NCI-H526 (cell line): ENCODE data around the gene TMED4.
A peak's percentile ranks its signal among the peaks of the same experiment; 100 is the strongest.
"Not testable (repeated sequence)": the region's sequence is repeated elsewhere in the genome, so short reads cannot be mapped to it uniquely, and the experiment has no call there.

Experiments
- DNase-seq, 2 experiments: peaks; one replicate each; lab custom pipeline; 2025; lab: John Stamatoyannopoulos, UW

The TMED4 gene

DNA sequence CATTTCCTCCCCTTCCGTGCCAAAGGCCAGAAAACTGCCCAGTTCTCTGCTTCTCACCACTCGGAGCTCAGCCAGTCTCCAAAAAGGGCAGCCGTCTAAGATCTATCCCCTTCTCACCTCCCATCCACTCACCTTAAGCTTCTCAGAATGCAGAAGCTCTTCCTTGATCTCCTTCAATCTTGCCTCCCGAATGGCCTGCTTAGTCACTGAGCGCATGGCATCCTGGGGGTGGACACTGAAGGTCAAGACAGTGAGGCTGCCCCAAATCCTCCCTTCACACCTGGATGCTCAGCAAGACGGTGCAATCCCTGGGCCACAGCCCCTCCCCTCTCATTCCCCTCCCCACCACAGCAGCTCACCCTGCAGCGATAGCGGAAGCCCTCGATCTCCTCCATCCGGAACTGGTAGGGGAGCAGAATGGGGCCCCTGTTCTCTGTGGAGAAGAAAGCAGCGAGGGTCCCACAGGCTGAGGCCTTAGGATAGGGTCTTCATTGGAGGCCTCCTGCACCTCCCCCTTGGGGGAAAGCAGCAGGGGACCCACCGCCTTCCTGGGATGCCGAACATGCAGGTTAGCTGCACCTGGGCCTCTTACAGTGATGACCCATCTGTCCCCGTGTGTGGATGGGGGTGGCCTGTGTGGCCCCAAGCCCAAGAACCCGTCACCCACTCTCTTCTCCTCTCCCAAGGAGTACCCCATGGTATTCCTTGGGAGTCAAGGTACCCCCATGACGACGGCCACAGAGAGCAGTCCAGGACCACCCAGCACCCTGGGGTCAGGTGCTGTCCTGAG, 13.1 kb downstream of the TMED4 start:
- DNase-seq: no peak

DNA sequence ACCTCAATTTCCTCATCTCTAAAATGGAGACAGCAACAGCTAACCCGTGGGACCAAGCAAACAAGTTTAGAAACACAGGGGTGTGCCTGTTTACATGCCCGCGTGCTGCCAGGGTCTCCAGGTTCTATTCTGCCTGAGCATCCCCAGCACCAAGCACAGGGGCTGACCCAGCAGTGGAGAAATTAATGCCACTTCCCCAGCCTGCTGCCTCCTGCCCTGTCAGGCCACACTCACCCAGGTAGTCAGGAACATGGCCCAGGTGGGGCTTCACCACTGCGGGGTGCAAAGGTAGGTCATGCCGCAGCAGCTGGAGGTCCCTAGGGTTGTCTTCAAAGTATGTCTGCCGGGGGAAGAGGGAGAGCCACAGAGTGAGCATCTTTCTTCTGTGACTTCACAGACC, 14.1 kb downstream of the TMED4 start:
- DNase-seq: no peak

DNA sequence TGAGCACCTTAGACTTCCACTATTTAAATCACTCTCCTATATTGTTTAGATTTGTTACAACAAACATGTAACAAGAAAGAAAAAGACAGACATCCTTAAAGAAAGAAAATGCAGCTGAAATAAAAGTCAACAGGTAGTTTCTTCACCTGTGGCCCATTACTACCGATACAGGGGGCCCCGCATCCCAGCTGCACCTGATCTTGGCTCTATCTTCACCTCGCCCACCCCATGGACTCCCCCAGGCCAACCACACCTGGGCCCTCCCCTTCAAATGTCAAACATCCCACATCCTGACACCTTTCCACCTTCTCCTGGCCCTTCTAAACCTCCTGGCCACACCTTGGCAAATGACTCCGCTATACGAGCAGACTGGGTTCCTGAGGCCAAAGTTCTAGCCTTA, 15.4 kb downstream of the TMED4 start:
- no peak for DNase-seq

DNA sequence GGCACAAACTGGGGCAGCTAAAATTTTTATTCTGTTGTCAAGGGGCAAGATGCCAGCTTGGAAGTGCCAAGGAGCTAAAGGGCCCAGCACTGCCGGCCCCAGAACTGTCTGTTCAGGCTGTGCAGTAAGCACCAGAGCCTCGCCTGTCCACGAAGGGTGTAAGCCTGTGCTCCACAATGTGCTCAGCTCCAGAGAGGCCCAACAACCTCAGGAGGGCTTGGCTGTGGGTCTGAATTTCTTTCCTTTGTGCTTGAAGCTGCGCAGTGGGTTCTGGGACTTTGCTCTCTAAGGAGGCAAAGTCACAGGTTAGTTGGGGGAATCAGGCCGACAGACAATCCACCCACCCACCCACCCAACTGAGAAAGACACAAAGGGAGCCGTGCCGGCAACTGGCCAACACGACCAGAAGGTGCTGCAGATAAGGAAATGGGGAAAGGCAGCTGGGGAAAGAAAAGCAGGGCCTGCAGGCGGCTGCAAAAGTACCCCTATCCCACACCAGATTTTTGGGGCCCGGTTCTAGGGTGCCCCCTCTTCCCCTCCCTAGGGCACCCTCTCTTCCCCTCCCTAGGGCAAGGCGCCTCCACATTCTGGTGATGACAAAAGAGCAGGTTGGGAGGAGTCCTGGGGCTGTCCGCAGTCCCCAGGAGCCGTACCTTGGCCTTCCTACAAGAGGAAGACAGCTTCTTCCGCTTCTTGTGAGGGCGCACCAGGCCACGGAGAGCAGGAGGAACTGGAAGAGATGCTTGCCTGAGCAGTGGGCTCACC, 16.1 kb downstream of the TMED4 start:
- peak in 1 of 2 experiments; percentile 47 for DNase-seq

DNA sequence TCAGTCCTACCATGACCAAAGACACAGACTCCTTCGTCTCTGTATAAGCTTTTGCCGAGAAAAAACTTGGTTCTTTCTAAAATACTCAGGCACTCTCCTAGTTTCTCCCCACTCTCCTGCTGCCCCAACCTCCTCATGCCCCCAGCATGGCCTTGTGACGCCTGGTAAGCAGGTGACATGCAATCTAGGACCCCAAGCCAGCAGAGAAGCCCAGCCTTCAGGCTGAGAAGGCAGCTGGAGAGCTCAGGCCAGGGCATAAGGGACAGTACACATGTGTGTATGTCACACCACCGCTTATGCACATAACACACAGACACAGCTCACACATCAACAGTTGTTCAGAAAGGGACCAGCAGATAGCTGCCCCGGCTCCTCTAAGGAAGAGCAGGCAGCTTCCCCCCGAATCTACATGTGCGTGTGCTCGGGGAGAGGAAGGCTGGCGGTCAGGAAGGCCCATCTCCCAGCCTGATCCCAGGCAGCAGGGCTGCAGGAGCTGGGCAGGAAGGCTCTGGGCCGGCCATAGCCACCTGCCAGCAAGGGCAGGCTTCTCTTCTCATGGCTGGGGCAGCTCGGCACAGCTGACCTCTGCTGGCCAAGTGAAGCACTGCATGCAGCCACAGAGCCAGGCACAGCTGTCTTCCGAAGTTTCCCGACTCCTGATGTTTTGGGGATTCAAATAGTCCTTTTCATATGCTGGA, 16.8 kb downstream of the TMED4 start:
- peak in 1 of 2 experiments; percentile 68 for DNase-seq

DNA sequence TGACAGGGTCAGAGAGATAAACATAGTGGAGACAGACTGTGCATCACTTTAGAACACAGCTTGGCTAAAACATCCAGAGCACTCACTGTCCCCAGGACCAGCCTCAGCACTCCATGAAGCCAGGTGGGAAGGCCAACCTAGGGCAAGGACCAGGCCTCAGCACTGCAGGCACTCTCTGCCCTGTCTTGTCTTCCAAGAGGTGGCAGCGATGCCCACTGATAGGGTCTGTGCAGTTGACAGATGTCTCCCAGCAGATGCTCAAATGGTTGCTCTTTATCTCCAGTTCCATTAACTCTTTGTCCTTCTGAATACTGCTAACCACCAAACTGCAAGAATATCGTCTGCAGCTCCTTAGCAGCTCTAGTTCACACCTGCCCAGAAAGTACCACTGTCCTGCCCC, 17.4 kb downstream of the TMED4 start:
- no peak for DNase-seq

DNA sequence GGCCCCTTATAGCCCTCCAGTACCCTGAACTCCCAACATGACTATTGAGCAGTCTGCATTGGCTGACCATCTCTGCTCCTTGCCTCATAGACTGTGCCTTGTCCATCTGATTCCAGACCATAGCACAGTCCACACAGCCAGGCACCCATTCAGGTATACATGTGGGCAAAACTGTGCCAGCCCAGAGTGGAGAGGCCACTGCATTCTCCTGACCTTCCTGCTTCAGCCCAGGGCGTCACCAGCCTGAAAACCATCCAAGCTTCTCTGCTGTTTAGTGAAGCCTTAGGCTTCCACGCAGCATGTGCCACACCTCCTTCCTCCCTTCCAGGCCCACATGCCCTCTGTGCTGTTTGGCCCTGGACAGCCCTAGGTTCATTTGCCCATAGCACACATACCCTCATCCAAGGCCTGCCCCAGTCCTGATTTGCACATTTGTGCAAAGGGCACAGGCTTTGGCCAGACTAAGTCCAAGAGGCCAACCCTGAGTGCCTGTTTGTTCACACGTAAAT, 18.8 kb downstream of the TMED4 start:
- no peak for DNase-seq

DNA sequence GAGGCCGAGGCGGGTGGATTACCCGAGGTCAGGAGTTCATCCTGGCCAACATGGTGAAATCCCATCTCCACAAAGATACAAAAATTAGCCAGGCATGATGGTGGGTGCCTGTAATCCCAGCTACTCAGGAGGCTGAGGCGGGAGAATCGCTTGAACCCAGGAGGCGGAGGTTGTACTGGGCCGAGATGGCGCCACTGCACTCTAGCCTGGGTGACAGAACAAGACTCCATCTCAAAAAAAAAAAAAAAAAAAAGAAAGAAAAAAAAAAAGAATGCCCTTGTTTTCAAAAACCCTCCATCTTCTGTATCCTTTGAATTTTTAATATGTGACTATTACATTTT, 19.4 kb downstream of the TMED4 start:
- DNase-seq: not testable (repeated sequence)

DNA sequence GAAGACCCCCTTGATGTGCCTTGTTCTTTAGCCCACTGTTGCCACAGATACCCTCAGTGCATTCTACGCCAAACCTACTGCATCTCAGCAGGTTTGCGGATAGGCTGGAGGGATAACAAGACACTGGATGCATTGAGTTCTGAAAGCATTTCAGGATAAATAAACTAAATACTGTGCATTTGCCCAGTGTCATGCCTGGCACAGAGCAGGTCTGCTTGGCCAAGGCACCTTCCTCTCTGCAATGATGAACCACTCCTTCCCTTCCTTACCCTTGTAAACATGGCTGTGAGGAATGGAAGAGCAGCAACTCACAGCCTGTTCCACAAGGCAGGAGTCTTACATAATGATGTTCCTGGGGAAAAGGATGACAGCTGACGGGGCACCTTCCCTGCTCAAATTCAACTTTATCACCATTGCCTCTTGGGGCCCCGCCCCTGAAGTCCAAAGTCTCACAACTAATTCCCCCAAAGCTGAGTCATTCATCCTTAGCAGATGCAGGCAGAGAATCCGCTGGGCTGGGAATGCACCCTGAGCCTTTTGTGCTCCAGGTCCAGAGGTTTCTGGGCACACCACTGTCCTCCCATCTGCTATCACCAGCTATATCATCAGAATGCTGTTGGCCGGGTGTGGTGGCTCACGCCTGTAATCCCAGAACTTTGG, 19.9 kb downstream of the TMED4 start:
- no peak for DNase-seq

DNA sequence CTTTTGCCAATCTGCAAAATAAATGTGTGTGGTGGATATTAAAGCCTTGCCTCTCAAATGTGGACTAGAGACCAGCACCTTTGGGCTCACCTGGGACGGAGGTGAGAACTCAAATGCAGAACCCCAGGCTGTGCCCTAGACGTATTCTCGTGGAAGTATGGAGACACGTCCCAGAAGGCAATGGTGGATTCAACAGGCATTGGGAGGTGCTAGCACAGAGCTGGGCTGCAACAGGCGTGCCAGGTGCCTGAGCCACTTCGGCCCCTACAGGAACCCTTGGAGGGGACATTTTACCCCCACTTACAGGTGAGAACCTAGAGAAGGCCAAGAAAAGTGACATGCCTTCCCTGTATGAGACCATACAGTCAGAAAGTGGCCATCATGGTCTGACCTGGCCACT, 20.6 kb downstream of the TMED4 start:
- DNase-seq: no peak

DNA sequence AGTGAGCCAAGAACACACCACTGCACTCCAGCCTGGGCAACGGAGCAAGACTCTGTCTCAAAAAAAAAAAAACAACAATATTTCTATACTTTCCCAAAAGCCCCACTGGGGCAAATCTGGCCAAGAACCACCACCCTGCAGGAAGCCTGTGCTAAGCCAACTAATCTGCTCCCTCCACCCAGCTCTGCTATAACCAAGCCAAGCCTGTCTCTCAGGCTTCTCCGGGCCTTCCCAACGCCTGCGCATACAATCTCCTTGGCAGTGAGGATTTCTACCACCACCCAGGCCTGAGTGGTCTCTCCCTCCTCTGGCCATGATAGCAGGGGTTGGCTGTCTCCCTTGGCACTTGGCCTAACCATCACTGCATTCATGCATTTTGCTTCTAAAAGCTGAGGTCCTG, 22.5 kb downstream of the TMED4 start:
- DNase-seq: no peak

DNA sequence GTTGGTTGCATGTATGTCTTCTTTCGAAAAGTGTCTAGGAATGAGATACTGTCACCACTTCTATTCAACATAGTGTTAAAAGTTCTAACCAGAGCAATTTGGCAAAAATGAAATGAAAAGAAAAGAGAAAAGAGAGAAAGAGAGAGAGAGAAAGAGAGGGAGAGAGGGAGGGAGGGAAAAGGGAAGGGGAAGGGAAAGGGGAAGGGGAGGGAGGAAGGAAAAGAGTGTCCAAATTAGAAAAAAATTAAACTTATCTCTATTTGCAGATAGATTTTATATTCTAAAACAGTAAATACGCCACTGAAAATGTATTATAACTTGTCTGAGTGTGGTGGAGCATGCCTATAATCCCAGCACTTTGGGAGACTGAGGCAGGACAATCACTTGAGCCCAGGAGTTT, 24.5 kb downstream of the TMED4 start:
- DNase-seq: no peak

DNA sequence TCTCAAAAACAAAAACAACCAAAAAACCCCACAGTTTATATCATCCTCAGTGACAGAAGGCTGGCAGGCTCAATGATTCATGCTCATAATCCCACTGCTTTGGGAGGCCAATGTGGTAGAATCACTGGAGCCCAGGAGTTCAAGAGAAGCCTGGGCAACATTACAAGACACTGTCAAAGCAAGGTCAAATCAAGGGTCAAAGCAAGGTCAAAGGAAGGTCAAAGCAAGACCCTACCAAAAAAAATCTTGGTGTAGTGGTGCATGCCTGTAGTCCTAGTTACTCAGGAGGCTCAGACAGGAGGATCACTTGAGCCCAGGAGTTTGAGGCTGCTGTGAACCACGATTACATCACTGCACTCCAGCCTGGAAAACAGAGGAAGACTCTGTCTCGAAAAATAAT, 26.7 kb downstream of the TMED4 start:
- no peak for DNase-seq

DNA sequence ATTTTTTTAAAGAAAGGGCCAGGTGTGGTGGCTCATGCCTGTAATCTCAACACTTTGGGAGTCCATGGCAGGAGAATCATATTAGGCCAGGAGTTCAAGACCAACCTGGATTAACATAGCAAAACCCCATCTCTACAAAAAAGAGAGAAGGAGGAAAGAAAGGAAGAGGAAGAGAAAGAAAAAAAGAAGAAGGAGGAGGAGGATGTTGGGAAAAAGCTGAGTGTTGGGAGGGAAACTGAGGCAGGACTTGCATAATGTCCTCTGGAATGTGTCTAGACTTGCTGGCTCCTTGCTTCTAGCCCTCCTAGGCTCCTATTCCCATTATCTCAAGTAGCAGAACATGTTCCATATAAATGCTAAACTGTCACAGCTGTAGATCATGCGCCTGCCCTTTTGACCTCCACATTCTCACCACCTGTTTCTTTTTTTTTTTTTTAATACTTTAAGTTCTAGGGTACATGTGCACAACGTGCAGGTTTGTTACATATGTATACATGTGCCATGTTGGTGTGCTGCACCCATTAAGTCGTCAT, 29.5 kb downstream of the TMED4 start:
- not testable (repeated sequence) for DNase-seq

DNA sequence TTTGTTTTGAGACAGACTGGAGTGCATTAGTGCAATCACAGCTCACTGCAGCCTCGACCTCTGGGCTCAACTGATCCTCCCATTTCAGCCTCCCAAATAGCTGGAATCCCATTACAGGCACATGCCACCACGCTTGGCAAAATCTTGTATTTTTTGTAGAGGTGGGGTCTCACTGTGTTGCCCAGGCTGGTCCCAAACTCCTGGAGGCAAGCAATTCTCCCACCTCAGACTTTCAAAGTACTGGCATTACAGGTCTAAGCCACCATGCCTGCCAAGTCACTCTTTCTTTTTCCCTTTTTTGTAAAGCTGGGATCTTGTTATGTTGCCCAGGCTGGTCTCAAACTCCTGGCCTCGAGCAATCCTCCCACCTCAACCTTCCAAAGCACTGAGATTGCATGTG, 32.6 kb downstream of the TMED4 start:
- no peak for DNase-seq

DNA sequence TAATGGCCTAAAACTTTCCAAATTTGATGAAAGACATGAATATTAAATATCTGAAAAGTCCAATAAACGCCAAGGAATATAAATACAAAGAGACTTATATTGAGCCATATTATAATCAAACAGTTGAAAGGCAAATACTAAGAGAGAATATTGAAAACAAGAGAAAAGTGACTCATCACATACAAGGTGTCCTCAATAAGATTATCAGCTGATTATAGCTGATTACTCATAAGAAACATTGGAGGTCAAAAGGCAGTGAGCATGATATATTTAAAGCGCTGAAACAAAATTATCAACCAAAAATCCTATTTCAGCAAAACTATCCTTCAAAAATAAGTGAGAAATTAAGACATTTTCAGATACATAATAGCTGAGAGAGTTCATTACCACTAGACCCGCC, 33.1 kb downstream of the TMED4 start:
- DNase-seq: no peak

DNA sequence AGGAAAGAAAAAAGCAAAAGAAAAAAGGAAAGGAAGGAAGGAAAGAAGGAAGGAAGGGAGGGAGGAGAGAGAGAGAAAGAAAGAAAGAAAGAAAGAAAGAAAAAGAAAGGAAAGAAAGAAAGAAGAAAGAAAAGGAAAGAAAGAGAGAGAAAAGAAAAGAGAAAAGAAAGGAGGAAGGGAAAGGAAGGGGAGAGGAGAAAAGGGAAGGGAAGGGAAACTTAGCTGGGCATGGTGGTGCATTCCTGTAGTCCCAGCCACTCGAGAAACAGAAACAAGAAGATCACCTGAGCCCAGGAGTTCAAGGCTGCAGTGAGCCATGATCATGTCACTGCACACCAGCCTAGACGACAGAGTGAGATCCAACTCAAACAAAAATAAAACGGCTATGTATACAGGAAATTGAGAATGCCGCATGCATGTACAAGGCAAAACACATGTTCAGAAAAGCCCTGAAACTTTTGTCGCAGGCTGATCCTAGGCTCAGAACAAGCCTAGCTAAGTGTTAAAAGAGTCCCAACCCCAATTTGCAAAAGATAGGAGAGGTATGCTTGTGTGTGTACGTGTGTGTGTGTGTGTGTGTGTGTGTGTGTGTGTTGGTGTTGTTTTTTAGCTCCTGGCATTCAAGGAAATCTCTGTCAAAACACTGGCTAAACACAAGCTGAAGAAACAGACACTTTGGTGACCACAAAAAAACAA, 34.3 kb downstream of the TMED4 start:
- no peak for DNase-seq

DNA sequence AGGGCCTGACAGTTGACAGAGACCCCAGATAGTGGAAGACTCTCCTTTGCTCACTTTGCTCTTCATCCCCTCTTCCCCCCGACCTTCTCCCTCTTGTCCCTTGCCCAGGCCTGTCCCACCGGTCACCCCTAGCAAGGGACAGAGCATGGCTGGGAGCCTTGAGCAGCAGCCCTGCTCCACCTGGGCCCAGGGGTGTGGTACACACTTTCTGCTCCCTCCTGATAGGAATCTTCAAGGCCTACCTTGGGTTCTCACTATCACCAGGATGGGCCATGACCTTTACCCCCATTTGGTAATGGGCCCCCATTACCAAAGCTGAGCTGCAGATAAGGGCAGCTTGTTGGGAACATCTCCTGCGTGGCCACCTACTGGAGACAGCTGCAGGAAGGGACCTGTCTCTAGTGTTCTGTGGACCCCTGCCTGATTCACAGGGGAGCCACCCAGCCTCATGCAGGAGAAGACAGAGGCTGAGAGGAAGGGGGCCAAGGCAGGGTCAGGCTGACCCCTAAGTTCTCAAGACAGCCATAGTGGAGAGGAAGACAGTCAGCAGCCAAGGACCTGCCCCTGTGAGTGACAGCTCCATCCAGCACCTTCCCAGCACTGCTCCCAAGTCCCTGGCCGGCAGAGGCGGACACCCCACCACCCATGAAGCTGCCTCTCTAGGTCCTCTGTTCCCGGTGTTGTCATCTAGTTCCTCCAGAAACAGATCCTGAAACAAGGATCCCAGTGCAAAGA, 40.0 kb downstream of the TMED4 start:
- no peak for DNase-seq

DNA sequence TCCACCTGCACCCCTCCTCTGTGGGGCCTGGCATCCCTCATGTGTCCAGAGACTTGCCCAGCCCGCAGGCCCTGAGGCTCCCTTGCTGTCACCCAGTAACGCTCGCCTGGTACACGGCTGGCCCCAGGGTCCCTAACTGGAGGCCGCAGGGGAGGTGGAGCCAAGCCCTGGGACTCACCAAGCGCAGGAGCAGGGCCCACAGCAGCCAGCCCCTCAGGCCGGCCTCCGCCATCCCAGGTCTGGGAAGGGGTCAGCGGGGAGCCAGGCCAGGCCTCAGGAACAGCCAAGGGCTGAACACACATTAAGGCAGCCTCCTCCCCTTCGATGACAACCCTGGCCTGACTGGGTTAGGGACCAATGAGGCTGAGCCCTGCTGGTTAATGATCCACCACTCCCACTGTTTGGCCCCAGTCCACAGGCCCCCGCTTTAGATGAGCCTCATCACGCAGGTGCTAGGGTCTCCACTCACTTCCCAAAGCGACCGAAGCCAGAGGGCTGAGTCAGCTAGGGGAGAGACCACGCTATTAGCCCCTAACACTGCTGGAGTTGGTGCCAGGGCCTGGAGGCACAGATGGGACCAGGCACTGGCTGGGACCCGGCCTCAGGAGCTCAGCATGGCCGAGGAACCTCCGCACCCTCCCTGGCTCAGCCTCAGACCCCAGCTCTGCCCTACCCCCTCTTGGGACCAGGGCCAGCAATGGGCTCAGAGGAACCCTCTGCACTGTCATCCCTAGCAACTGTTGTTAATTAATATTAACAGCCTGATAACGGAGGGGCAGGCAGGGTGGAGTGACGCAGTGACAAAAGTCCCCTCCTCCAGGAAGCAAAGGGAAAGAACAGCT, 40.8 kb downstream of the TMED4 start, which contains the start of gene NPC1L1:
Gene NPC1L1 (minus strand): TSS at position 303 of the 842 bp plus-strand sequence. CDS start 71 bp downstream, at position 232.
- DNase-seq: no peak

DNA sequence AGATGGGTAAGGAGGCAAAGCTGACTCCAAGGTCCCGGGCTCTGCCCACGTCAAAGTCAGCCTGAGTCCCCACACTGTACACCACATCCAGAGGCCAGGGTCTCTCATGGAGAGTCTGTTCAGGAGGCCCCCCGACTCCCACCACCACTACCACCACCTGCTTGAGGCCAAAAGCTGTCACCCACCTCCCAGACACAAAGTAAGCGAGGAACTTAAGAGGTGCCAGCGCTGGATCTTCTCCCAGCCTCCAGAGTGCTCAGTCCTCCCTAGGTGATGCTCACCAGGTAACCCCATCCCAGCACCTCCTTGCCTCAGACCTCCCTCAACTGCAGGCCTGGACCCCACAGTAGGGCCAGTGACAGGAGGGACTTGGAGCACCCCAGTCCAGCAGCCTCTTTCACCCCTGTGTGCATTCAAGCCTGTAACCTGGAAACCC, 41.4 kb downstream of the TMED4 start:
- DNase-seq: no peak
